Ectodermal cell (in vitro differentiated cells): Measurements from ENCODE around the gene CHADL.
"Not testable (repeated sequence)": the region's sequence is repeated elsewhere in the genome, so short reads cannot be mapped to it uniquely, and the experiment has no call there.

Source experiments
- H3K27ac ChIP-seq: 2 replicates; pipeline ENCODE4 v1.7.0; 2013; ENCODE audit warnings: mild to moderate bottlenecking, low read depth, low read length; ENCODE audit not compliant: insufficient read depth, poor library complexity, severe bottlenecking
- H3K27me3 ChIP-seq: 2 replicates; pipeline ENCODE4 v1.7.0; 2013; ENCODE audit warnings: mild to moderate bottlenecking, low read length; ENCODE audit not compliant: insufficient read depth, control insufficient read depth, poor library complexity, severe bottlenecking
- H3K36me3 ChIP-seq: one replicate; pipeline ENCODE4 v1.7.0; 2013; ENCODE audit warnings: low read length; ENCODE audit not compliant: control insufficient read depth, insufficient read depth
- H3K4me1 ChIP-seq: one replicate; pipeline ENCODE4 v1.7.0; 2013; ENCODE audit warnings: low read length; ENCODE audit not compliant: control insufficient read depth, insufficient read depth
- H3K4me3 ChIP-seq: 2 replicates; pipeline ENCODE4 v1.7.0; 2013; ENCODE audit warnings: low read depth, low read length, control low read depth; ENCODE audit not compliant: insufficient read depth
- H3K9me3 ChIP-seq: 2 replicates; pipeline ENCODE4 v1.7.0; 2013; ENCODE audit warnings: mild to moderate bottlenecking, low read length, moderate library complexity; ENCODE audit not compliant: control insufficient read depth
- WGBS, 2 experiments: methylation state at CpG; one replicate each; pipeline ENCODE4 v1.1.7; 2013; ENCODE audit warnings: missing lambda C conversion rate in 2 of 2; 5-methylcytosine and 5-hydroxymethylcytosine counted together

CHADL gene

GRCh38 chr22:41191467-41191866 lies 49.3 kb downstream of the CHADL start:
- WGBS, 2 experiments = 97 to 98% methylated on average over 2 of the region's 2 CpGs
- no peaks in the 10 kb centered on the region for H3K9me3 ChIP-seq
- no peaks in the 10 kb centered on the region for H3K4me1 ChIP-seq
- H3K27ac ChIP-seq = no peak overlapping the region
- no peak overlapping the region for H3K4me3 ChIP-seq
- H3K27me3 ChIP-seq = peaks cover 10% of the 10 kb centered on the region
- H3K36me3 ChIP-seq = no peaks in the 10 kb centered on the region

GRCh38 chr22:41184679-41185078 lies 56.1 kb downstream of the CHADL start:
- Histone ChIP-seq H3K4me1 (no peaks in the 10 kb centered on the region), H3K9me3 (no peaks in the 10 kb centered on the region), H3K27ac (no peak overlapping the region), H3K27me3 (no peaks in the 10 kb centered on the region), H3K36me3 (no peaks in the 10 kb centered on the region), H3K4me3 (no peak overlapping the region)
- 19 to 24% methylated on average over 3 of the region's 3 CpGs for WGBS, 2 experiments

DNA sequence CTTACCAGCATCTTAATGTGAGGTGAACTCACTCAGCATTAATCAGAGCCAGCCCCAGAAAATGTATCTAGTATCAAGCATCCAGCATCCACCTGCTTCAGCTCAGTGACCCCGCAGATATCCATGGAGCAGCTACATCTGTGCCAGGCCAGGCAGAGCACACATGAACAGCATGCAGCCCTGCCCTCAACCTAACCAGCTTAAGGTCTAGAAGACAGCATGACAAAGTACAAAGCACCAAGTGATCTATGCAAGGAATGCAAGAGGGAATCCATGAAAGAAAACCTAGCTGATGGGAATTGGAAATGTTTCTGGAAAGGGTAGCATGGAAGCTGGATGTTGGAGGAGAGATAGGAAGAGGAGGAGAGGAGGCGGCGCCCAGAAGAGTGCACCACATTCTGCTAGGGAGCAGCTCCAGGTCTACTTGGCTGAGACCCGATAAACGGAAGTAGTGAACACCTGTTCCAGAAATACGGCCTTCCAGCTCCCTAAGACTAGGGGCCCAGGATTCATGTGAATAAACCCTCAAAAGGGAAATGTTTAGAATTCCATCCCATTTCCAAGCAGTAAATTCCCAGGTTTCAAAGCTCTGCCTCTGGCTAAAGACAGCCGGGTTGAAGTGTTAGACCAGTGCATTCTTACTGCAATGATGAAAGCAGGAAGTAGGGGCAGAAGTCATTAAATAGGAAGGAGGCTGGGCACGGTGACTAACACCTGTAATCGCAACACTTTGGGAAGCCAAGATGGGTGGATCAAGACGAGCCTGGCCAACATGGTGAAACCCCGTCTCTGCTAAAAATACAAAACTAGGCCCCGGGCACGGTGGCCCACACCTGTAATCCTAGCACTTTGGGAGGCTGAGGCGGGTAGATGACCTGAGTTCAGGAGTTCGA lies 59.1 kb downstream of the CHADL start:
- H3K4me3 ChIP-seq = no peak overlapping the region
- peaks cover 22% of the 10 kb centered on the region for H3K36me3 ChIP-seq
- no peaks in the 10 kb centered on the region for H3K9me3 ChIP-seq
- H3K27me3 ChIP-seq = no peaks in the 10 kb centered on the region
- 92 to 93% methylated on average over 15 of the region's 15 CpGs for WGBS, 2 experiments
- no peaks in the 10 kb centered on the region for H3K4me1 ChIP-seq
- no peak overlapping the region for H3K27ac ChIP-seq

DNA sequence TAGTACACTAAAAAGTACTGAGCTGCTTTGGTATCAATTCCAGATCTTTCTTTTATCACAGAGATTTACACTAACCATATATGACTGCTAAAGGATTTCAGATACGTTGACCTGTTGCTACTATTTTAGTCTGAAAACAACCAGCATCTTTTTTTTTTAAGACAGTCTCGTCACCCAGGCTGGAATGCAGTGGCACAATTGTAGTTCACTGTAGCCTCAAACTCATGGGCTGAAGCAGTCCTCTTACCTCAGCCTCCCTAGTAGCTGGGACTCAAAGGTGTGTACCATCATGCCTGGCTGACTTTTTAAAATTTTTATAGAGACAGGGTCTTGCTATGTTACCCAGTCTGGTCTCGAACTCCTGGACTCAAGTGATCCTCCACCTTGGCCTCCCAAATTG lies 59.8 kb downstream of the CHADL start:
- Histone ChIP-seq H3K27ac (no peak overlapping the region), H3K4me1 (no peaks in the 10 kb centered on the region), H3K4me3 (no peak overlapping the region), H3K9me3 (no peaks in the 10 kb centered on the region), H3K27me3 (no peaks in the 10 kb centered on the region), H3K36me3 (peaks cover 29% of the 10 kb centered on the region)
- WGBS, 2 experiments = 92 to 97% methylated on average over 3 of the region's 3 CpGs

GRCh38 chr22:41180362-41180761 lies 60.4 kb downstream of the CHADL start:
- not testable (repeated sequence) for H3K9me3 ChIP-seq, H3K4me3 ChIP-seq, H3K4me1 ChIP-seq, H3K27ac ChIP-seq, H3K27me3 ChIP-seq
- H3K36me3 ChIP-seq = peaks cover 33% of the 10 kb centered on the region
- WGBS, 2 experiments = 94% methylated on average over 6 of the region's 6 CpGs
